Tibial nerve (tissue), 4 donors: ENCODE results near the gene ZNF611. TPM values are rescaled to one million over a fixed set of nuclear protein-coding genes. Genes with fewer than 3 reads are reported as not detected.

Experiments used
- DNase-seq, 2 donors: peaks; one replicate each; pipeline ENCODE4 v3.0.0-alpha.2; 2019; ENCODE audit warnings: low spot score in 2 of 2
- H3K27ac ChIP-seq, 4 donors: fragments of 200-600 bp; sonication (generic) in 3 of 4; one replicate each; pipeline ENCODE4 v1.5.1; 2017 to 2019; ENCODE audit warnings: mild to moderate bottlenecking in 1 of 4
- H3K27me3 ChIP-seq, 2 donors: fragments of 200-600 bp; sonication (generic) in 1 of 2; one replicate each; pipeline versions ENCODE4 v1.5.1 to v1.6.0; 2017 to 2019
- H3K36me3 ChIP-seq, 3 donors: fragments of 200-600 bp; sonication (generic); one replicate each; pipeline ENCODE4 v1.5.1; 2018 to 2019
- H3K4me1 ChIP-seq, 4 donors: fragments of 200-600 bp; sonication (generic) in 3 of 4; one replicate each; pipeline ENCODE4 v1.5.1; 2017 to 2019
- H3K4me3 ChIP-seq, 4 donors: fragments of 200-600 bp; sonication (generic) in 3 of 4; one replicate each; pipeline ENCODE4 v1.5.1; 2017 to 2019; ENCODE audit warnings: mild to moderate bottlenecking in 1 of 4, moderate library complexity in 1 of 4
- H3K9me3 ChIP-seq, 4 donors: fragments of 200-600 bp; sonication (generic) in 3 of 4; one replicate each; pipeline ENCODE4 v1.5.1; 2017 to 2019
- EP300 ChIP-seq, 2 donors: sonication (generic); formaldehyde crosslinking; IDR thresholded peaks; one replicate each; pipeline ENCODE4 v1.6.1; 2017; ENCODE audit warnings: antibody characterized with exemption in 2 of 2, mild to moderate bottlenecking in 1 of 2
- POLR2A ChIP-seq, 2 donors: fragments of 450-650 bp; IDR thresholded peaks; one replicate each; pipeline ENCODE4 v1.6.1; 2017; ENCODE audit warnings: antibody characterized with exemption in 2 of 2, mild to moderate bottlenecking in 2 of 2, moderate library complexity in 2 of 2
- whole genome bisulfite sequencing, 2 donors: methylation state at CpG; one replicate each; pipeline ENCODE4 v1.1.5; 2018; 5-methylcytosine and 5-hydroxymethylcytosine counted together
- total RNA-seq, 4 donors: library from RNA; depleted of rRNA; stranded (reverse); fragments of >200 nt; gene quantifications; one replicate each; pipeline ENCODE4 v1.1.0, GENCODE V29; 2016
- TF ChIP-seq, protein P1 (sequence below), 5 experiments: fragments of 200-600 bp in 3 of 5; fragments of 450-650 bp in 2 of 5; sonication (generic) in 3 of 5; IDR thresholded peaks; one replicate each; pipeline ENCODE4 v1.5.1; 2016 to 2019; ENCODE audit warnings: antibody characterized with exemption in 5 of 5, mild to moderate bottlenecking in 3 of 5, moderate library complexity in 2 of 5

Gene ZNF611
- total RNA-seq, 4 donors from 2014 or later, result 11.6 to 15.9 (median 13.3) TPM

DNA sequence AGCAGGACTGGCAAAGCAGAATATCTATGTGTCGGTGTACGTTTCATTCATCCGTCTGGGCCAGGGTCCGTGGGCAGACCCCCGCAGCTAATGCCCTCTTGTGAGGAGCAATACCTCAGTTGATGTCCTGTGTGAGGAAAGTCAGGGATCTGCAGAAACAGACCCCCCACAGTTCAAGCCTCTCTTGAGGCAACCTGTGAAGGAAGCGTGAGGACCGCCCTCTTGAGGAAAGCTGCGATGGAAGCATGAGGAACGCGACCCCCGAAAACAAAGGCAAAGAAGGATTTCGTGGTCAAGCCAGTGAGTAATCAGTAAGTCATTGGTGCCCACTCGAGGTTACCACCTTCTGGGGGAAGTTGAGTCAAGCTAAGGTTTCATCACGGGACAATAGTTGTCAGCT, 75.8 kb downstream of the ZNF611 start:
- WGBS, 2 donors, result 71 to 77% methylated on average over 14 of the region's 14 CpGs
- Histone ChIP-seq H3K4me3 (no peak overlapping the region), H3K27me3 (no peaks in the 10 kb centered on the region), H3K36me3 (peaks cover 0 to 90% (median 0%) of the 10 kb centered on the region in 3 donors), H3K9me3 (no peaks in the 10 kb centered on the region), H3K27ac (no peak overlapping the region), H3K4me1 (no peaks in the 10 kb centered on the region)
- no peak for TF ChIP-seq POLR2A (IDR thresholded peaks at IDR 0.05)
- TF ChIP-seq, protein P1, sequence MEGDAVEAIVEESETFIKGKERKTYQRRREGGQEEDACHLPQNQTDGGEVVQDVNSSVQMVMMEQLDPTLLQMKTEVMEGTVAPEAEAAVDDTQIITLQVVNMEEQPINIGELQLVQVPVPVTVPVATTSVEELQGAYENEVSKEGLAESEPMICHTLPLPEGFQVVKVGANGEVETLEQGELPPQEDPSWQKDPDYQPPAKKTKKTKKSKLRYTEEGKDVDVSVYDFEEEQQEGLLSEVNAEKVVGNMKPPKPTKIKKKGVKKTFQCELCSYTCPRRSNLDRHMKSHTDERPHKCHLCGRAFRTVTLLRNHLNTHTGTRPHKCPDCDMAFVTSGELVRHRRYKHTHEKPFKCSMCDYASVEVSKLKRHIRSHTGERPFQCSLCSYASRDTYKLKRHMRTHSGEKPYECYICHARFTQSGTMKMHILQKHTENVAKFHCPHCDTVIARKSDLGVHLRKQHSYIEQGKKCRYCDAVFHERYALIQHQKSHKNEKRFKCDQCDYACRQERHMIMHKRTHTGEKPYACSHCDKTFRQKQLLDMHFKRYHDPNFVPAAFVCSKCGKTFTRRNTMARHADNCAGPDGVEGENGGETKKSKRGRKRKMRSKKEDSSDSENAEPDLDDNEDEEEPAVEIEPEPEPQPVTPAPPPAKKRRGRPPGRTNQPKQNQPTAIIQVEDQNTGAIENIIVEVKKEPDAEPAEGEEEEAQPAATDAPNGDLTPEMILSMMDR (IDR thresholded peaks at IDR 0.05), result no peak
- TF ChIP-seq EP300 (IDR thresholded peaks at IDR 0.05), result no peak
- DNase-seq, result no peak

DNA sequence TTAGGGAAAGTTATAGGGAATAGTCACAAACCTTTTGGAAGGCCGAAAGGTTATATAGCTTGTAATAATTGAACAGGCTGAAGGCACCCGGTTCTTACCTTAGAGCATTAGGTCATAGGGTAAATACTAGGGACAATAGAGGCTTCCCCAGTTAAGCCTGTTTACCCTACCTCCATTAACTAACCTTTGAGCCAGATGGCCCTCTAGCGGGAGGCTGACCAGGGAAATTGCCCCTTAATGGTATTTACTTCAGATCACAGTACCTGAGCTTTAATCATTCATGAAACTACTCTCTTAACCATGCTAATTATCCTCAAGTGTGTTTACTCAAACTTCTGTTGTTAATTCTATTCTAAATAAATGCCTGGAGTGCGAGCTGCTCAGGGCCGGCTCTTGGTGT, 76.2 kb downstream of the ZNF611 start:
- no peaks in the 10 kb centered on the region for H3K9me3 ChIP-seq
- no peak overlapping the region for H3K4me3 ChIP-seq
- no peaks in the 10 kb centered on the region for H3K4me1 ChIP-seq
- peaks cover 0 to 94% (median 0%) of the 10 kb centered on the region in 3 donors for H3K36me3 ChIP-seq
- DNase-seq, result no peak
- no peaks in the 10 kb centered on the region for H3K27me3 ChIP-seq
- WGBS, 2 donors, result 63 to 72% methylated on average over 5 of the region's 5 CpGs
- no peak overlapping the region for H3K27ac ChIP-seq
- TF ChIP-seq, protein P1 (IDR thresholded peaks at IDR 0.05), result no peak
- TF ChIP-seq EP300 (IDR thresholded peaks at IDR 0.05), result no peak
- TF ChIP-seq POLR2A (IDR thresholded peaks at IDR 0.05), result no peak

DNA sequence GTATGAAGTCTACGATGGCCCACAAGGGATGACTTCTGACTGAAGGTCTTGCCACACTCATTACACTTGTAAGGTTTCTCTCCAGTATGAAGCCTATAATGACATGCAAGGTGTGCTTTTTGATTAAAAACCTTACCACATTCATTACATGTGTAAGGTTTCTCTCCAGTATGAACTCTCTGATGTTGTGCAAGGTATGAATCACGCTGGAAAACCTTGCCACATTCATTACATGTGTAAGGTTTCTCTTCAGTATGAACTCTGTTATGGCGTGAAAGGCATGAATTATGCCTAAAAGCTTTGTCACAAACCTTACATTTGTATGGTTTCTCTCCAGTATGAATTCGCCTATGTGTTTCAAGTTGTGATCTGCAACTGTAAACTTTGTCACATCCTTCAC, 81.7 kb downstream of the ZNF611 start:
- Histone ChIP-seq H3K4me1 (no peaks in the 10 kb centered on the region), H3K4me3 (no peak overlapping the region), H3K27ac (no peak overlapping the region), H3K27me3 (no peaks in the 10 kb centered on the region), H3K36me3 (peaks cover 0 to 97% (median 8%) of the 10 kb centered on the region in 3 donors), H3K9me3 (peaks cover 0 to under 1% (median 0%) of the 10 kb centered on the region in 4 donors)
- no peak for DNase-seq
- WGBS, 2 donors, result 95 to 98% methylated on average over 4 of the region's 4 CpGs
- TF ChIP-seq, protein P1 (IDR thresholded peaks at IDR 0.05), result no peak
- no peak for TF ChIP-seq POLR2A (IDR thresholded peaks at IDR 0.05)
- TF ChIP-seq EP300 (IDR thresholded peaks at IDR 0.05), result no peak

Other genes with a start within 250 kb of the ZNF611 start
- 10 to 100 TPM; 16.3 to 42.6 (median 21.3) TPM for gene ZNF808, start 207.4 kb downstream of the ZNF611 start, total RNA-seq
- 10 to 100 TPM; 12.8 to 28.4 (median 17.9) TPM for gene ZNF701, start 164.8 kb downstream of the ZNF611 start, total RNA-seq
- gene ZNF83, start 96.7 kb downstream of the ZNF611 start, total RNA-seq, result 10 to 100 TPM; 73.4 to 92.6 (median 81.7) TPM
- gene ZNF600, start 51.7 kb upstream of the ZNF611 start, total RNA-seq, result 10 to 100 TPM in 1 of 4 donors, 1 to 10 TPM in 3; 6.3 to 10.3 (median 8.2) TPM
- 10 to 100 TPM in 2 of 4 donors, 1 to 10 TPM in 2; 7.2 to 20.3 (median 13.5) TPM for gene ZNF28, start 86.6 kb upstream of the ZNF611 start, total RNA-seq
- gene ZNF468, start 122.6 kb upstream of the ZNF611 start, total RNA-seq, result 10 to 100 TPM in 3 of 4 donors, 1 to 10 TPM in 1; 8.2 to 19.2 (median 14.0) TPM
- 10 to 100 TPM in 3 of 4 donors, 1 to 10 TPM in 1; 1.5 to 32.4 (median 20.1) TPM for gene ZNF320, start 162.6 kb upstream of the ZNF611 start, total RNA-seq
- 1 to 10 TPM; 1.9 to 4.6 (median 2.9) TPM for gene ZNF888, start 188.4 kb upstream of the ZNF611 start, total RNA-seq
- 10 to 100 TPM in 3 of 4 donors, 1 to 10 TPM in 1; 3.7 to 23.0 (median 13.5) TPM for gene ZNF816, start 227.8 kb upstream of the ZNF611 start, total RNA-seq